HG03135 (cell line): ENCODE measurements around the gene MED15.
"Not testable (repeated sequence)": the region's sequence is repeated elsewhere in the genome, so short reads cannot be mapped to it uniquely, and the experiment has no call there.

Experiments
- ATAC-seq: cut with Tn5 transposase; IDR thresholded peaks from one replicate; pipeline ENCODE4 v1.9.1; 2021; ENCODE audit warnings: mild to moderate bottlenecking, moderate library complexity; ENCODE audit not compliant: unreplicated experiment

MED15 gene

DNA sequence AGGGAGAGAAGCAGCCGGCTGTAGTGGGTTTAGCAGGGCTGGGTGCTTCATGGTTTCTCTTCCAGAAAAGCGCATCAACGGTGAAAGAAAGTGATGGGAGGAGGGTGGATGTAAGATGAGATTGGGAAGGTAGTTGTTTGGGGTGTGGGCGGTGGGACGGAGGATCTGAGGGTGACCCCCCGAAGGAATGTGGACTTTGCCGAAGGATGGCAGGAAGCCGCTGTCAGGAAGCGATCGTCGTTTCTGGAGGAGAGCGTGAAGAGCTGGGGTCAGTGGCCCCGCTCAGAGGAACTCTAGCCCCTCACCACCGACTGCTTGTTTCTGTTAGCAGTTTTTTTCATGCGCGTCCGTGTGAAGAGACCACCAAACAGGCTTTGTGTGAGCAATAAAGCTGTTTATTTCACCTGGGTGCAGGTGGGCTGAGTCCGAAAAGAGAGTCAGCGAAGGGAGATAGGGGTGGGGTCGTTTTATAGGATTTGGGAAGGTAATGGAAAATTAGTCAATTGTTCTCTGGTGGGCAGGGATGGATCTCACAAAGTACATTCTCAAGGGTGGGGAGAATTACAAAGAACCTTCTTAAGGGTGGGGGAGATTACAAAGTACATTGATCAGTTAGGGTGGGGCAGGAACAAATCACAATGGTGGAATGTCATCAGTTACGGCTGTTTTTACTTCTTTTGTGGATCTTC is 801 bp downstream of the MED15 start:
- ATAC-seq, result not testable (repeated sequence)

DNA sequence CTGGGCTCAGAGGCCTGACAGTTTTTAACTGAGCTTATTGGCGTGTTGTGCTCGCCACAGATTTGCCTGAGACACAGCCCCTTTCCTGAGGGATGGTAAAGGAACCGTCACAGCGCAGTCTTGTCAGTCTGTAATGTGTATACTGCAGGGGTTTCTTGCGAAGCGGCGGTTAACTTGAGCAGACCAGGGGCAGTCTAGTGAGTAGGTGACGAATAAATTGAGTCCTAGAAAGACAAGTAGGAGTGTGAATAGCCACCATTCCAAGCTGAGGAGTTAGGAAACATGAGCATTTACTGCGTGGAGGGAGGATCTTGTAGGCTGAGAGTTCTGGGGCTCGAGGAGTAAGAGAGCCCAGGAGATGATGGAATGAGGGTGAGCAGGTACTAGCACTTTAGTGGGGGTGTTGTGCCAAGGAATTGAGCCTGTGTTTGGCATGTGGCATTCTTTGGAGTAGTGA is 1.4 kb downstream of the MED15 start:
- ATAC-seq, result no peak

DNA sequence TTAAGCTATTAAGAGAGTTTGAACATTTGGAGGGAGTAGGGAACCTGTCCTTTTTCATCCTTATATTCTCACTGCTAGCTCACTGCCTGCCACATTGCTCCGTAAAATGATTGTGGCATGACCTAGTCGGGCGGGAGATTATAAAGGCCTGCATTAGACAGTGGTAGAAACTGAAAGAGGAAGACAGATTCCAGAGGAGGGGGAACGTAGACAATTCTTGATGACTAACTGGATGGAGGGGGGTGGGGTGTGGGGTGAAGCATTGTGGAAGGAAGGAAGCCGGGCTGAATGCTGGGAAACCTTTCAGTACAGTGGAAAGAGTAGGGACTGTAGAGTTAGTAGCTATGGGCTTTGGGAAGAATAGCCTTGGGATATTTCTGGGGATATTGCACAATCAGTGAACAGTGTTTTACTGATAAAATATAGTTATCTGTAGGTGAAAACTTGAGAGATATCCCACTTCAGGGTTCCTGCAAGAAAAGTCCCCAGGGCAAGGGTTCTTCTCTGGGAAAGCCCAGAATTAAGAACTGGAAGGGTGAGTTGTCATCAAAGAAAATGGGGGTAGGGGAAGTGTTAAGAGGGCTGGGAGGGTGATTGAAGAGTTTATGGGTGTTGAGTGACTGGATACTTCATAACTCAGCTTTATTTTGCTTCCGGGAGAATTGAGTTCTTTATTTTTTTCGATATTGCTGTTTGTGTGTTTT is 2.1 kb downstream of the MED15 start:
- no peak for ATAC-seq

DNA sequence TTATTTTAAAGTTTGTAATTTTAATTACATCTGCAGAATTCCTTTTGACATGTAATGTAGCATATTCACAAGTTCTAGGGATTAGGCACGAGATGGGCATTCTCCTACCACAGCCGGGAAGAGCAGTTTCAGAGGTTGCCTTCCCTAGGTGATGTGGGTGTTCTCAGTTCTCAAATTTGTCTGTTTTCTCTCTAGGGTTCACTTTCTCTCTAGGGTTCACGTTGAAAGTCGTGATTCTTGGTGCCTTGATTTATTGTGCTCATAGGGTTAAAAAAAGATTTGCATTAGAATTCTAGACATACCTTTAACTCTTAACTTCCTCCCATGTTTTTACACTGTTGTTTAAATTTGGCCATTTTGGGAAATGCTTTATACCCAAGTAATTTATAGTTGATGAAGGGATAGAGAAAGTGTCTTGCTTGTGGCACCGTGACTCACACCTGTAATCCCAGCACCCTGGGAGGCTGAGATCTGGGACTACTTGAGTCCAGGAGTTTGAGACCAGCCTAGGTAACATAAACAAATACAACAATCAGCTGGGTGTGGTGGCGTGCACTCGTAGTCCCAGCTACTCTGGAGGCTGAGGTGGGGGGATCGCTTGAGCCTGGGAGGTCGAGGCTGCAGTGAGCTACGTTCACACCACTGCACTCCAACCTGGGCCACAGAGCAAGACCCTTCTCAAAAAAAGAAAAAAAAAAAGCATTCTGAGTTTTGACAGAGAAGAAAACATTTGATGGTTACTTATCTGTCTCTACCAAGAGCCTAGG is 3.6 kb downstream of the MED15 start:
- ATAC-seq, result no peak

DNA sequence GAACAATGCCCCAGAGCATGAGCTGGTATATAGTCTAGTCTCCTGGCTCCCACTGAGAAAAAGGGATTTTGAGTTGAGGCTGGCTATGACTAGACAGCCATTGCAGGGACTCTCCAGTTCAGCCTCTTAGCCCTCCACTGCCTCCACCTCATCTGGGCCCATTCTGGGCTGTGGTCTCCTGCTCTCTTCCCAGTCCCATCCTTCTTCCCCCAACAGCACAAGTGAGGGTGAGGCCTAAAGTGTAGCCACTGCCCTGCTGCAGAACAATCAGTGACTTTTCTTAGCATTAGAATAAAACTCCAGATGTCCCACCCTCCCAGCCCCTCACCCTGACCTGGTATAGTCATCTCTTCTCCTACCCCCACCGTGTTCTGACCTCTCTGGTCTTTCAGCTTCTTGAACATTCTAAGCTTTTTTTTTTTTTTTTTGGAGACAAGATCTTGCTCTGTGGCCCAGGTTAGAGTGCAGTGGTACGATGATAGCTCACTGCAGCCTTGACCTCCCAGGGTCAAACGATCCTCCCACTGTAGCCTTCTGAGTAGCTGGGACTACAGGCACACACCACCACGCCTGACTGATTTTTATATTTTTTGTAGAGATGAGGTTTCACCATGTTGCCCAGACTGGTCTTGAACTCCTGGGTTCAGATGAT is 4.3 kb downstream of the MED15 start:
- ATAC-seq, result no peak

DNA sequence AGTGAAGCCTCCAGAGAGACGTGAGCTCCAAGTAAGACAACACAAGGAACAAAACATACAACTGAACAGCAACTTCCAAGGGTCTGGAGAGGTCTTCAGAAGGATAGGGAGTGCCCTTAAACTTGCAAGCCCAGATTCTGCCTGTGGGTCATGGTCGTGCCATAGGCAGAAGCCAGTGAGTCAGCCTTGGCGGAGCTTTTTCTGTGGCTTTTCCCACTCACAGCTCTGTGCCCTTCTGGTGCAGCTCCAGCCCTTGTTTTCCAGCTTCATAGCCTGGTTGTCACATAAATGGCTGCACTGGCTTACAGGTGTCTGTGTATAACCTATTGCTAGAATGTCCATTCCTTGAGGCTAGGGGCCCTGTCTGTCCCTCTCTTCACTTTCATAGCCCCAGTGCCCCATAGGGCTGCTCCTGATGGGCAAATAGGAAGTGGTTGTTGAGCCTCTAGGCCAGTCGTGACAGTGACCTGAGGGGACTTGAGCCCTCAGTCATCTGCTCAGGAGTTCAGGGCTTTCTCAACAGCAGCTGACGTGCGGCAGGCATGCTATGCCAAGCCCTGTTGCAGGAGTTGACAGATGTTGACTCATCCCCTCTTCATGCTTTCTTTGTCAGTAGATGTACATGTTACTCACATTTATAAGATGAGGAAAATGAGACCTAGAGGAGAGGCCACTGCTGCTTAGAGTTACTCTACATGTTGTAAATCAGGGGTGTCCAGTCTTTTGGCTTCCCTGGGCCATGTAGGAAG is 7.4 kb downstream of the MED15 start:
- ATAC-seq, result no peak

DNA sequence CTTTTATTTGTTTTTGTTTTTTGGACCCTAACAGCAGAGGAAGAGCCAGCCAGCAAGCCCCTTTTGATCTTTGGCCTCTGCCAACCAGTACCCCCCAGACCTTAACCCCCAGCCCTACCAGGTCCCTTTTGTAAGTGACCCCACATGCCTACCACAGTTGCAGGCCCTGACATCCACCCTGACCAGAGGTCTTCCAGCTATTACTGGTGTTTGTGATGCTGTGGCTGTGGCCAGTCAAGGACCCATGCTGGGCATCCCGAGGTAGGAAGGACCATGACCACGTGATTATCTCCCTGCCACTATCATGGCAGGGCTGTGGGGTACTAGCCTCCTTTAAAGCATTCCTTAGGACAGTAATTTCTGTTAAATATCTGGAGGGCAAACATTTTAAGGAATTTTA is 9.0 kb downstream of the MED15 start:
- no peak for ATAC-seq

DNA sequence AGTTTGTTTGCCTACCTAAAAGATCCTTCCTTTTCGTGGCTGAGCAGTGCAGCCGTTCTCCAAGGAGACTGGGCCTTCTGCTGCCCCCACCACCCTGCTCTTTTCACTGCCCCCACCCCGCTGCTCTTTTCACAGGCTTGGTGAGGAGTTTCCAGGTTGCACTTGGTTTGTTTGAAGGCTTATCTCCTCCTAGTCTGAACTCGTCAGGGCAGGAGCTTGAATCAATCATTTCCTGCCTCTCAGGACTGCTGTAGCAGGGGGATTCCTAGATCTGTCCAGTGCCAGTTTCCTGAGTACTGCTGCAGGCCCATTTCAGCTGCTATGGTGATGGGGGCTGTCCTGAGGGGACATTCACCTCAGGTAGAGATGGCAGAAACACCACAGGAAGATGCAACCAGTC is 10.0 kb downstream of the MED15 start:
- no peak for ATAC-seq

DNA sequence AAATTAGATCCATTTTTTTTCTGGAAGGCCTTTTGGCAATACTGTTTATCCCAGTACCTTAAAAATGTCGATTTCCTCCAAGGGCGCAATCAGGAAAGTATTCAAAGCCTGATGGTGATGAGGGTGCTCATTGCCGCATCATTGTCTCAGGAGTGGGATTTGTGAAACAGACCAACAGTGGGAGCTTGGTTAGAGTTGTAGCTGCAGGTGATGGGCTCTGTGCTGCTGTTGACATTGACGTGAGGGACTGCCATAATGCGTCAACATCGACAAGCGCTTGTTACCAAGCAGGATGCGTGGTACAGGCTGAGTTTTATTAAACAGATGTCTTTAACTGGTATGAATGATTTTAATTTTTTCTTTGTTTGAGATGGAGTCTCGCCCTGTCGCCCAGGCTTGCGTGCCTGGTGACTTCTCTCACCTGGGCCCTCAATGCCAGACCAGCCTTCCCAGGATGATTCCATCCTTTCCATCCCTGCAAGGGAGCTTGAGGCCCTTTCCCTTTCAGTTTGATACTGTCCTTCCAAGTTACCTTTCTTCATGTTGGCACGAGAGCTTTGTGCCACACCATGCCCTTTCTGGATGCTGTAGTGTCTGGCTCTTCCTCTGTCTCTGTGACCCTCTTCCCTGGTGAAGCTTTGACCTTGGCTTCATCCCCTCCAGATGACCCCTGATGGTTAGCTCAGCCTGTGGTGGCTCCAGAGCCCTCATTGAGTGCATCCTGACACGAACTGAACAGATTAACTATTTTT is 10.6 kb downstream of the MED15 start:
- ATAC-seq, result no peak

DNA sequence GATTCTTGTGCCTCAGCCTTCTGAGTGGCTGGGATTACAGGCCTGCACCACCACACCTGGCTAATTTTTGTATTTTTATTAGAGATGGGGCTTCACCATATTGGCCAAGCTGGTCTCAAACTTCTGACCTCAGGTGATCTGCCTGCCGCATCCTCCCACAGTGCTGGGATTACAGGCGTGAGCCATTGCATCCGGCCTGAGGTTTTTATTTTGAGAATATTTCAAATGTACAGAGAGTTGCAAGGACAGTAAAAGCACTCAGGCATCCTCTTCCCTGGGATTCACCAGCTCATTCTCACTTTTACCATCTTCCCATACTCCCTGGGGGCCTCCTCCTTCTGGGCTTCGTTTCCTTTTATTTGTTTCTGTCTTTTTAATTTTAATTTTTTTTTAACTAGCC is 12.1 kb downstream of the MED15 start:
- ATAC-seq, result no peak

DNA sequence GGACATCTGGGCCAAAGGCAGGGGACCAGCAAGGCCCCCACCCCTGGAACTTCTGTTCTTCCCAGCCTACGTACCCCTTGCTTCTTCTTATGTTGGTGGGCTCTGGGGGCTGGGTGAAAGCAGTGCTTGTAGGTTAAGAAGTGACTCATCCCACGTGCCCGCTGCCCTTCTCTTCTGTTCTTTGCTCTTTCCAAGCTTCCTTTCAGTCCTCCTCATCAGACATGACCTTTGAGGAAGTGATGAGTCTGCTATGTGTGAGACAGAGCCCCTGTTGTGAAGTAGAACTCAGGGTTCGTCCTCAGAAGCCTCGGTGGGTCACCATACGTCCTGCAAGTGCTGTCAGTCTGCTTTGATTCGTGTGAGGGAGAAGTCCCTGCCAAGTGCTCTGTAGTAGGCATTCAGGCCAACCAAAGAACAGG is 12.7 kb downstream of the MED15 start:
- no peak for ATAC-seq

DNA sequence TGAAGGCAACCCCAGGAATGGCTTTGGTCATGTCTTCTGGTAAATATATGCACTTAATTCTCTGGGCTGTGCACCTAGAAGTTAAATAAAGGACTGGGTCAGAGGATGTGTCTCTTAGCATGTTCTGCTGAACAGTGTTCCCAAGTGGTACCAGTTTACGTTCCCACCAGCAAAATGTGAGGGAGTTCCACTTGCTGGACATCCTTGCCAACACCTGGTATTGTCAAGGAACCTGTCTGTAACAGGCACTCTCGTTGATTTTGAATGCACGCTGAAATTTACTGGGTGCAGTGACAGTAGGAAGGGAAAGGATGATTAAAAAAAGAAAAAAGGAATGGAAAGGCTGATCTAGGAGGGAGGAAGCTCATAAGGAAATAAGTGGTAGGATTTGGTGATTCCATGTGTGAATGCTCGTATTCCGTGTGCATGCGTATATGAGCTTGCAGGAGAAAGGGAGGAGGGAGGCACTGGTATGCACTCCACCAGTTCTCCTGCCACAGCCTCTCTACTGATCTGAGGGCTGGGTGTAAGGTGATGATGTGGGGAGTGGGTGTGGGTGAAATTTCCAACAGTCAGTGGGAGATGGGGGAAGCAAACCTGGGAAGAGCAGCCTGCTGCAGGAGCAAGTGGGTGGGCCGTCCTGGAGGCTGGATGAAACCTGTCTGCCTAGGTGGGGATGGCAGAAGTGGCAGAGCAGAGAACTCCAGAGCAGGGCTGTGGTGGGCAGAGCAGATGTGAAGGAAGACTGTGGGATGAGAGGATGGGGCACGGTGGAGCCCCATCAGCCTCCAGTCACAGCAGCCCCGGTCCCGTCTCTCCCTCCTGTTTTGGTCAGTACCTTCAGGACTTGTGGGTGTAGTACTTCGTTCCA is 15.0 kb downstream of the MED15 start:
- ATAC-seq, result no peak

DNA sequence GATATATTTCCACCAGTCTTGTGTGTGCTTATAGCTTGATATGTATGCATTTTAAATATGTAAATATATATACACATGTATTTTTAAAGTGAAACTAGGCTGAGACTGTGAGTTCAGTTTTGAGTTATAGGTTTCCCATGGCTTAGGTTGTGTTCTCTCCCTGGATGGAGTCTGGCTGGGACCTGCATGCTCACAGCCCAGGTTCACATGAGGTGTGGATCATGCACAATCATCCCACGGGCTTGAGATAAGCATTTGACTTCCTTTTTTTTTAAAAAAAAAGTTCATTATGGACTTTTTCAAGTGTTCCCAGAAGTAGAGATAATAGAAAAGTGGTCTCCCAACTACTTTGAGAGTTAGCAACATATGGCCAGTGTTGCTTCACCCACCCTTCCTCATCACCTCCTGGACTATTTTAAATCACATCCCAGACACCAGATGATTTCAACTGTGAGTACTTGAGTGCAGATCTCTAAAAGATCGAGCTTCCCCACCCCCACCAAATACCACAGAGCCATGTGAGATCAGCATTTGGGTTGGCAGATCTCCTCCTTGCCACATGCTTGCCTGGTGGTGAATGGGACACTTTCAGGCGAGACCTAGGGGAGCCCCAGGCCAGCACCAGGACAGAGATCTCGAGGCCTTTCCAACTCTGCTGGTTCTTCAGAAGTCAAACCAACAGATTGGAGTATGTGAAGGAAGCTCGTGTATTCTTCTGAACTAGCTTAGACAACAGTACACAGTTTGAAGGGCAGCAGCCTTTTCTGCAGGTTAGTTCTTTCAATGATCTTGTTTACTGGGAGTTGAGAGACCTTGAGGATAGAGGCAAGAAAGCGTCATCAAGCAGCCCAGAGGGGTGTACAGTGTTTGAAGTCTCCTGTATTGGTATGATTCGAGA is 15.9 kb downstream of the MED15 start:
- ATAC-seq, result peak; percentile 17

DNA sequence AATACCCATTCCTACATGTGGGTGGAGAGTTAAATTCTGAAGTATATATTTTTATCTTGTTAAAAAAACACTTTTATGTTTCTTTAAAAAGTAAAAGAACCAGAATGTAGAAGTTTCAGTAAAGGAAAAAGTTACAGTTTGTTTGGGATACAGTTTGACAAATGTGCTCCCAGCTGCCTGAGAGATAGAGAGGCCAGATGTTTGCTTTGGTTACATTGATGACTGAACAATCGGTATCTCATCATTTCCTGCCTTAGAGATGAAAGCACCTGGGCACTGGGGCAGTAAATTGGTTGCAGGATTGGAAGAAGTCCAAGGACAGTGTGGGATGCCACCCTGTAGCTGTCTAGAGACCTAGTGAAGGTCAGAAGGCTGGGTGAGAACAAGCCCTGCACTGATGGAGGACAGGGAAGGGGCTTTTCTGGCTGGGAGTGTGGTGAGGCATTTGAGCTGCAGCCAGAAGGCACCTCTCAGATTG is 16.6 kb downstream of the MED15 start:
- peak; percentile 38 for ATAC-seq

DNA sequence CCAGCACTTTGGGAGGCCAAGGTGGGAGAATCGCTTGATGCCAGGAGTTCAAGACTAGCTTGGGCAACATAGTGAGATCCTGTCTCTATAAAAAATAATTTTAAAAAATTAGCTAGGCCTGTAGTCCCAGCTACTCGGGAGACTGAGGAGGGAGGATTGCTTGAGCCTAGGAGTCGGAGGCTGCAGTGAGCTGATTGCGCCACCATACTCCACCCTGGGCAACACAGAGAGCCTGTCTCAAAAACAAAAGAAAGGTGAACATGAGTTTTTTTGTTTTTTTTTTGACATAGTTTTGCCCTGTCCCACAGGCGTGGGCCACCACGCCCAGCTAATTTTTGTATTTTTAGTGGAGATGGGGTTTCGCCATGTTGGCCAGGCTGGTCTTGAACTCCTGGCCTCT is 17.6 kb downstream of the MED15 start:
- ATAC-seq, result no peak

DNA sequence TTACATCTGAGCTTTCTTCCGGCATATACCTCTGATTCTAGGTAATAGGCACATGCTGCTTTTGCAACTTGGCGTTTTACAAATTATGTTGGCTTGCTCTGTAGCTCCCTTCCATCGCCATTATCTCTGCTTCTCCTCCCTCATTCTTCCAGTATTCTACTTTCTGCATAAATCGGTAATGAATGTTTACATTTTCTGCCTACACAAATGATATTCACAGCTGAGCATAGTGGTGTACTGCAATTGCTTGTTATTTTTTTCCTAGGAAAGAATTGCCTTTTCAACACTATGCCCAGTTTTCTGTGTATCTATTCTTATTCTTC is 18.9 kb downstream of the MED15 start:
- ATAC-seq, result no peak

DNA sequence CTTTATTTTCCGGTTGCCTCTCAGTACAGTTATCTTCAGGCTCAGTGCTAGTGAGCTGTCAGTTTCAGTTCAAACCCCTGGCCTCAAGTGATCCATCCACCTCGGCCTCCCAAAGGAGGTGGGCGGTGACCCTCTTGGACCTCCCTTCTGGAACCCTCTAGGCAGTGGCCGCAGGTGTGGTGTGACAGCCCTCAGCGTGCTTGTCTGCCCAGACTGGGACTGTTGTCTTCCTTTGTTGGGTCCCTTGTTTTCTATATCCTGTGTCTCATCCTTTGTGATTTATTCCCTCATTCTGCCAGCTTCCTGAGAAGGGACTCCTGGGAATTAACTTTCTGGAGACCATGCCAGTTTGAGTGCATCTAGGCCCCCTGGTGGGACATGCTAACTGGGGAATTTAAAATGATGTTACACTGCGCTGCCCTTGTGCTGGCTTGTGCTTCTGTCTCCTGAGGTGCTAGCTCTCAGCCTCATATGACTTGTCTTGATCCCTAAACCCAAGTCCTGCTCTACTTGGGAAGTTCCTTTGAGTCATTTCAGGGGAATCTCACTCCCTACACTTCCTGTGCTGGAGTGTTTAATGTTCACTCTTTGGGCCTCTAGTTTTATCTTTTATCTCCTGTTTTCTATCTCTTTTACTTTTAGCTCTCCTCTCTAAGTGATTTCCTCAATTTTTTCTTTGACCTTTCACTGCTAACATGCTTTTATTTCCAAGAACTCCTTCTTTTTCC is 19.4 kb downstream of the MED15 start:
- ATAC-seq, result no peak
